Duodenal mucosa (tissue), 2 donors: ENCODE results near the gene CLASP1.
"Not testable (repeated sequence)": the region's sequence is repeated elsewhere in the genome, so short reads cannot be mapped to it uniquely, and the experiment has no call there.

Experiments used
- H3K27ac ChIP-seq: one replicate; pipeline ENCODE4 v1.7.0; 2013; ENCODE audit warnings: low read depth, low read length
- H3K27me3 ChIP-seq, 2 donors: one replicate each; pipeline ENCODE4 v1.7.0; 2013; ENCODE audit warnings: low read length in 2 of 2, control low read depth in 1 of 2; ENCODE audit not compliant: insufficient read depth in 2 of 2, control insufficient read depth in 1 of 2
- H3K36me3 ChIP-seq, 2 donors: one replicate each; pipeline ENCODE4 v1.7.0; 2013; ENCODE audit warnings: low read length in 2 of 2, control low read depth in 1 of 2; ENCODE audit not compliant: insufficient read depth in 2 of 2, control insufficient read depth in 1 of 2
- H3K4me1 ChIP-seq, 2 donors: one replicate each; pipeline ENCODE4 v1.7.0; 2013; ENCODE audit warnings: low read length in 2 of 2, control low read depth in 1 of 2; ENCODE audit not compliant: insufficient read depth in 2 of 2, control insufficient read depth in 1 of 2
- H3K4me3 ChIP-seq, 2 donors: one replicate each; pipeline ENCODE4 v1.7.0; 2013; ENCODE audit warnings: low read length in 2 of 2, low read depth in 1 of 2
- H3K9ac ChIP-seq, 2 donors: one replicate each; pipeline ENCODE4 v1.7.0; 2013; ENCODE audit warnings: low read length in 2 of 2, low read depth in 1 of 2
- H3K9me3 ChIP-seq, 2 donors: one replicate each; pipeline ENCODE4 v1.7.0; 2013; ENCODE audit warnings: low read length in 2 of 2, control low read depth in 1 of 2; ENCODE audit not compliant: control insufficient read depth in 1 of 2

The CLASP1 gene

GRCh38 chr2:121686902-121687301 is 37.6 kb upstream of the CLASP1 start:
- Histone ChIP-seq H3K4me1 (no peaks in the 10 kb centered on the region), H3K9ac (no peak overlapping the region), H3K9me3 (peaks cover 15 to 20% of the 10 kb centered on the region in 2 donors), H3K36me3 (no peaks in the 10 kb centered on the region), H3K4me3 (no peak overlapping the region), H3K27ac (no peak overlapping the region), H3K27me3 (no peaks in the 10 kb centered on the region)

GRCh38 chr2:121686218-121686617 is 37.0 kb upstream of the CLASP1 start:
- Histone ChIP-seq H3K36me3 (no peaks in the 10 kb centered on the region), H3K27ac (no peak overlapping the region), H3K9me3 (peaks cover 15 to 21% of the 10 kb centered on the region in 2 donors)

GRCh38 chr2:121682396-121683298 is 33.4 kb upstream of the CLASP1 start:
- H3K27ac ChIP-seq = no peak overlapping the region
- H3K4me3 ChIP-seq = no peak overlapping the region
- H3K36me3 ChIP-seq = no peaks in the 10 kb centered on the region
- no peak overlapping the region for H3K9ac ChIP-seq
- H3K4me1 ChIP-seq = no peaks in the 10 kb centered on the region
- H3K27me3 ChIP-seq = no peaks in the 10 kb centered on the region
- H3K9me3 ChIP-seq = peaks cover 15 to 21% of the 10 kb centered on the region in 2 donors

More at GRCh38 chr2:121686218-121686617, 37.0 kb upstream of the CLASP1 start:
- Histone ChIP-seq H3K9ac (no peak overlapping the region), H3K4me1 (no peaks in the 10 kb centered on the region), H3K27me3 (no peaks in the 10 kb centered on the region), H3K4me3 (peak overlapping the region in 1 of 2 donors; percentile 44)

GRCh38 chr2:121677855-121678254 is 28.6 kb upstream of the CLASP1 start:
- no peak overlapping the region for H3K4me3 ChIP-seq
- H3K27me3 ChIP-seq = no peaks in the 10 kb centered on the region
- H3K9ac ChIP-seq = no peak overlapping the region
- no peak overlapping the region for H3K27ac ChIP-seq
- peaks cover 10 to 11% of the 10 kb centered on the region in 2 donors for H3K9me3 ChIP-seq
- H3K4me1 ChIP-seq = no peaks in the 10 kb centered on the region
- no peaks in the 10 kb centered on the region for H3K36me3 ChIP-seq

GRCh38 chr2:121671621-121672020 is 22.4 kb upstream of the CLASP1 start:
- H3K9ac ChIP-seq, H3K9me3 ChIP-seq, H3K4me1 ChIP-seq, H3K27ac ChIP-seq, H3K4me3 ChIP-seq, H3K27me3 ChIP-seq, H3K36me3 ChIP-seq: not testable (repeated sequence)

- no peaks in the 10 kb centered on the region for H3K9me3 ChIP-seq
- no peaks in the 10 kb centered on the region for H3K27me3 ChIP-seq
- H3K27ac ChIP-seq = no peak overlapping the region
- no peak overlapping the region for H3K4me3 ChIP-seq
- H3K4me1 ChIP-seq = no peaks in the 10 kb centered on the region
- H3K36me3 ChIP-seq = no peaks in the 10 kb centered on the region
- no peak overlapping the region for H3K9ac ChIP-seq
Observed at GRCh38 chr2:121670181-121670580, 20.9 kb upstream of the CLASP1 start.

- no peaks in the 10 kb centered on the region for H3K27me3 ChIP-seq
- H3K9me3 ChIP-seq = no peaks in the 10 kb centered on the region
- H3K4me3 ChIP-seq = no peak overlapping the region
- H3K9ac ChIP-seq = no peak overlapping the region
- H3K4me1 ChIP-seq = no peaks in the 10 kb centered on the region
- no peak overlapping the region for H3K27ac ChIP-seq
- H3K36me3 ChIP-seq = no peaks in the 10 kb centered on the region
Observed at GRCh38 chr2:121667618-121668017, 18.4 kb upstream of the CLASP1 start.

- H3K36me3 ChIP-seq = no peaks in the 10 kb centered on the region
- H3K9me3 ChIP-seq = no peaks in the 10 kb centered on the region
- H3K27ac ChIP-seq = no peak overlapping the region
- H3K9ac ChIP-seq = no peak overlapping the region
- no peaks in the 10 kb centered on the region for H3K4me1 ChIP-seq
- no peaks in the 10 kb centered on the region for H3K27me3 ChIP-seq
- H3K4me3 ChIP-seq = no peak overlapping the region
Observed at GRCh38 chr2:121666042-121666441, 16.8 kb upstream of the CLASP1 start.

GRCh38 chr2:121665504-121665903 is 16.2 kb upstream of the CLASP1 start:
- H3K9ac ChIP-seq = no peak overlapping the region
- no peaks in the 10 kb centered on the region for H3K27me3 ChIP-seq
- no peaks in the 10 kb centered on the region for H3K36me3 ChIP-seq
- no peaks in the 10 kb centered on the region for H3K4me1 ChIP-seq
- no peaks in the 10 kb centered on the region for H3K9me3 ChIP-seq
- H3K4me3 ChIP-seq = no peak overlapping the region
- H3K27ac ChIP-seq = no peak overlapping the region

- no peaks in the 10 kb centered on the region for H3K36me3 ChIP-seq
- H3K4me3 ChIP-seq = no peak overlapping the region
- no peak overlapping the region for H3K9ac ChIP-seq
- H3K4me1 ChIP-seq = no peaks in the 10 kb centered on the region
- H3K27me3 ChIP-seq = no peaks in the 10 kb centered on the region
- no peak overlapping the region for H3K27ac ChIP-seq
- no peaks in the 10 kb centered on the region for H3K9me3 ChIP-seq
Observed at GRCh38 chr2:121664713-121665112, 15.5 kb upstream of the CLASP1 start.
